ENCODE data around the gene SPOP.

- TF ChIP-seq CTCF (tag by site-specific recombination; IDR thresholded peaks at IDR 0.05) (no peak), ZNF776 (tag by site-specific recombination; IDR thresholded peaks at IDR 0.05; ENCODE audit: borderline replicate concordance) (no peak), ZBTB7A (tag by site-specific recombination; IDR thresholded peaks at IDR 0.05; ENCODE audit: low read depth) (no peak), ZNF404 (tag by site-specific recombination; IDR thresholded peaks at IDR 0.05) (no peak), ZNF558 (tag by site-specific recombination; IDR thresholded peaks at IDR 0.05) (no peak), ZBTB20 (tag by site-specific recombination; IDR thresholded peaks at IDR 0.05) (no peak), MZF1 (tag by site-specific recombination; IDR thresholded peaks at IDR 0.05; ENCODE audit: borderline replicate concordance) (no peak), ZNF24 (tag by site-specific recombination; IDR thresholded peaks at IDR 0.05) (no peak), ZBTB10 (tag by site-specific recombination; IDR thresholded peaks at IDR 0.05) (no peak), ZNF366 (tag by site-specific recombination; conservative IDR thresholded peaks at IDR 0.05) (no peak), RBAK (tag by site-specific recombination; IDR thresholded peaks at IDR 0.05) (no peak), BCL11A (tag by site-specific recombination; IDR thresholded peaks at IDR 0.05; ENCODE audit: low read depth) (no peak), PRDM10 (tag by site-specific recombination; IDR thresholded peaks at IDR 0.05) (no peak), ZNF670 (tag by site-specific recombination; IDR thresholded peaks at IDR 0.05; ENCODE audit: low read depth) (no peak)
Observed at GRCh38 chr17:49621420-49621819, 56.5 kb downstream of the SPOP start.
